Measurements from ENCODE around the gene STAT1.

DNA sequence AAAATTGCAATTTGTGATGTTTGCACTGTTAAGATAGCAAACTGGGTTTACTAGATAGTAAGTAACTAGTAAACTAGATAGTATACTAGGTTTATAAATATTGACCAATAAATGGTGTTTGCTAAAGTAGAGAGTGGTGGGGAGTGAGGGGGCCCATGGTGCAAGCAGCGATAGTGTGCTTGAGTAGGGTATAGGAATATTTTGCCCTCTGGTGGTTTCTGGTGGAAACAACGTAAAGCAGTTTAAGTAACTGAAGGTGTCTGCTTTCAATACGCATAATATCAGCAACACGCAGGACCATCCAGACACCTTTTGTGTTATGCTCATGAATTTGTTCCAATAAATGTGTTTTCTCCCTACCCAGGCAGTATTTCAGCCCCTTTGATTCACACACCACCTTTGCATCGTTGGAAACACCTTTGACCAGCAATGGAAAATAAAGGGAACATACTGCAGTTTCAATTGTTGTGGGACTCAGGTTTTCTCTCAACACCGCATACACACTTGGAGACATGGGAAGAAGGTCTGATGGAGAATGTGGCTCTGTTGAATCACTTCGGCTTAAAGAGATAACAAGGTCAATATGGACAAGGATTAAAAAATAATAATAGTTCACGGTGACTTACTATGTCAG is 16.7 kb upstream of the STAT1 start:
- TF ChIP-seq, protein P1, sequence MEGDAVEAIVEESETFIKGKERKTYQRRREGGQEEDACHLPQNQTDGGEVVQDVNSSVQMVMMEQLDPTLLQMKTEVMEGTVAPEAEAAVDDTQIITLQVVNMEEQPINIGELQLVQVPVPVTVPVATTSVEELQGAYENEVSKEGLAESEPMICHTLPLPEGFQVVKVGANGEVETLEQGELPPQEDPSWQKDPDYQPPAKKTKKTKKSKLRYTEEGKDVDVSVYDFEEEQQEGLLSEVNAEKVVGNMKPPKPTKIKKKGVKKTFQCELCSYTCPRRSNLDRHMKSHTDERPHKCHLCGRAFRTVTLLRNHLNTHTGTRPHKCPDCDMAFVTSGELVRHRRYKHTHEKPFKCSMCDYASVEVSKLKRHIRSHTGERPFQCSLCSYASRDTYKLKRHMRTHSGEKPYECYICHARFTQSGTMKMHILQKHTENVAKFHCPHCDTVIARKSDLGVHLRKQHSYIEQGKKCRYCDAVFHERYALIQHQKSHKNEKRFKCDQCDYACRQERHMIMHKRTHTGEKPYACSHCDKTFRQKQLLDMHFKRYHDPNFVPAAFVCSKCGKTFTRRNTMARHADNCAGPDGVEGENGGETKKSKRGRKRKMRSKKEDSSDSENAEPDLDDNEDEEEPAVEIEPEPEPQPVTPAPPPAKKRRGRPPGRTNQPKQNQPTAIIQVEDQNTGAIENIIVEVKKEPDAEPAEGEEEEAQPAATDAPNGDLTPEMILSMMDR (conservative IDR thresholded peaks at IDR 0.05; ENCODE audit: low read length): peak; percentile 87
- no peak for TF ChIP-seq EZH2phosphoT487 (IDR thresholded peaks at IDR 0.05; ENCODE audit: borderline replicate concordance)

Data from Loucy (cell line).